ENCODE data around the gene LGI4. TPM values are rescaled to one million over a fixed set of nuclear protein-coding genes. Genes with fewer than 3 reads are reported as not detected.

LGI4 gene
- total RNA-seq, 1 donor from 2014 or later = 8.9 TPM

DNA sequence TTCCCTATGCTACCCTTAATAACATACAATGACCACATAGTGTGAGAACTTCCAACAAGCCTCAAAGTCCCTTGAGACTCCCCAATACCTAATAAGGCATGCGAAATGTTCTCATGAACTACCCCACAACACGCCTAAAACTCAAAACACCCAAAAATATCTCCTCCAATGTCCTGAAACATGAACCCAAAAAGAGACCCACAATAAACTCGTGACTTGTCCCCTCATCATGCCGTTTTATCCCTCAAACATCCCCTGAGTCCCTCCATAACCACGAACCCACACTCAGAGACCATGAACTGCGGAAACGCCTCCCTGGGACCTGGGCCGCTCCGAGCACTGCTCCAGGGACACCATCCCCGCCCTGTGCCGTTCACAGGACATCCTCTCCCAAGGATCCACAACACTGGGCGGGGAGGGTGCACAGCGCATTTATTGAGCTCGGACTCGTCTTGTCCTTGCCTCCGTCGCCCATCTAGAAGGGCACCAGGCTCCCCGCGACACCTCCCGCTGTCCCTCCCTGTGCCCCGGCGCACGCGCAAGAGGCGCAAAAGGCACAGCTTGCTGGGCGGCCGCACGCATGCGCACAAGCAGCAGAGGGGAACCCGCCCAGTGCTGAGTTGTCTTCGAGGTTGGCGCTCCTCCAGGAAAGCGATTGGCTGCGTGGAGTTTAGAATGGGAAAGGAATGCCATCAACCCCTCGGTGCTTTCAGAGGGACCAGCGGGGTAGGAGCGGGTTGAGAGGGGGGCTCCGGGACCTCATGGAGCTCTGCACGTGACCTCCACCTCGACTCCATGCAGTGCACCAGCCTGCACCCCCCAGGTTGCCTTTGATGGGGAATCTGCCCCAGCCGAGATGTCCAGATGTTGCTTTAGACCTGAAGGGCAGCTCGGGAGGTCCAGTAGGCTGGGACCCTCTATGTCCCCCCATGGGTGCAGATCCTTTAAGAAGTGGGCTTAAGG is 10.5 kb downstream of the LGI4 start:
- peak; percentile 93 for DNase-seq (ENCODE audit: low spot score)

DNA sequence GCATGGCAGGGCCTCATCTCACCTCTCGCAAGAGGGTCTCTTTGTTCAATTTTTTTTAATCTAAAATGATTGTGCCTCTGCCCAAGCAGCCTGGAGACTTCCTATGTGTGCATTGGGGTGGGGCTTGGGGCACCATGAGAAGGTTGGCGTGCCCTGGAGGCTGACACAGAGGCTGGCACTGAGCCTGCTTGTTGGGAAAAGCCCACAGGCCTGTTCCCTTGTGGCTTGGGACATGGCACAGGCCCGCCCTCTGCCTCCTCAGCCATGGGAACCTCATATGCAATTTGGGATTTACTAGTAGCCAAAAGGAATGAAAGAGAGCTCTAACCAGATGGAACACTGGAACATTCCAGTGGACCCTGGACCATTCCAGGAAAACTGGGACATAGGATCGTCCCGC is 11.3 kb downstream of the LGI4 start:
- no peak for DNase-seq (ENCODE audit: low spot score)

DNA sequence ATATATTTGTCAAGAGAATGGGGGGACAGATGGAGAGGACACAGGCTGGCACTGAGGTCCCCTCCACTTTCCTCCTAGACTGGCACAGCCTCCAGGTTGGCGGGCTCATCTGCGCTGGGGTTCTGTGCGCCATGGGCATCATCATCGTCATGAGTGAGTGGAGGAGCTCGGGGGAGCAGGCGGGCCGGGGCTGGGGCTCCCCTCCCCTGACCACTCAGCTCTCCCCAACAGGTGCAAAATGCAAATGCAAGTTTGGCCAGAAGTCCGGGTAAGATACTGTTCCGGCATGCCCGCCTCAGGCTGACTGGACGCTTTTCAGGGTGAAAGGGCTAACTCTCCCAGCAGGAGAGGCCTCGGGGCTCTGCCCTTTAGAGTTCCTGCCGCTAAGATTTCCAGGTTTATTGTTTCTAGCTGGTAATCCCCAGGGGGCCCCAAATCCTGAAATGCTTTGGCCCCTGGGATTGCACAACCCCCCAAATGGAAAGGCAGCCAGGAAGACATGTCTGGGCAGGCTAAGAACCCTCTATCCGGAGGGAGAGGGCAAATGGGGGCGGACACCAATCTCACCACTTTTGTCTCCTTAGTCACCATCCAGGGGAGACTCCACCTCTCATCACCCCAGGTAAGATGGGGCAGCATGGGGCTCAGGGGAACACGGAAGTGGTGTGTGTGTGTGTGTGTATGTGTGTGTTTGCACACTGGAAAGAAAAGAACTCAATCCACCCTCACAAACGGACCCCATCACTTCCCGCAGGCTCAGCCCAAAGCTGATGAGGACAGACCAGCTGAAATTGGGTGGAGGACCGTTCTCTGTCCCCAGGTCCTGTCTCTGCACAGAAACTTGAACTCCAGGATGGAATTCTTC is 11.9 kb downstream of the LGI4 start:
- DNase-seq (ENCODE audit: low spot score) = no peak

DNA sequence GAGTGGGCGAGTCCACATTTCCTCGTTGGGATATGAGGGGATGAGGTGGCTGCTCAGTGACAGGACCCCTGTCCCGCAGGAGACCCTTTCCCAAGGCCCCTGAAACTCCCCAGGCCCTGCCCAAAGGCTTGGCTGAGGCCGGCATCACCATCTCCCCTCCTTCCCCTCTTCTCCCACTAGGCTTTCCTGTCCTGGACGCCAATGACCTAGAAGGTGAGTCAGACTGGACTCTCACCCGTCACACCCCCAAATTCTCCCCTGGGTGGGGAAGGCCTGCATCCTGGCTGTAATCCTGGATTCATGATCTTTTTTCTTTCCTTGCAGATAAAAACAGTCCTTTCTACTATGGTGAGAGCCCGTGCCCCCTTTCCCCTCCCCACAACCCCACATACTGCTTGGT is 14.0 kb downstream of the LGI4 start:
- no peak for DNase-seq (ENCODE audit: low spot score)

DNA sequence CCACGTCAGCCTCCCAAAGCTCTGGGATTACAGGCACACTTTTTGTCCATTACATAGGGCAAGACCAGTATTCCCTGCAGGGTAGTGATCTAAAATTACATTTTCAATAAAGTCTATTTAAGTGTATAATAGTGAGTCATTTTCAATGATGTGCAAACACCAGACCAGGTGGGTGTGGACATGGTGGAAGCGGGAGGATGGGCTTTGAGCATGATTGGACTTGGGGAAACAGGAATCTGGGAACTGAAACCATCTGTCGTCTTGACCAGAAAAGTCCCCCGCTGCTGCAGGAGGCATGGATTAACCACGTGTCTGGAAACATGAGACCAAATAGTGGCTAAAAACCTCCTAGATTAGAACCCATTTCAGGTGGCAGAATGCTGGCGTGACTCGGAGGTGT is 14.4 kb downstream of the LGI4 start:
- DNase-seq (ENCODE audit: low spot score) = no peak

DNA sequence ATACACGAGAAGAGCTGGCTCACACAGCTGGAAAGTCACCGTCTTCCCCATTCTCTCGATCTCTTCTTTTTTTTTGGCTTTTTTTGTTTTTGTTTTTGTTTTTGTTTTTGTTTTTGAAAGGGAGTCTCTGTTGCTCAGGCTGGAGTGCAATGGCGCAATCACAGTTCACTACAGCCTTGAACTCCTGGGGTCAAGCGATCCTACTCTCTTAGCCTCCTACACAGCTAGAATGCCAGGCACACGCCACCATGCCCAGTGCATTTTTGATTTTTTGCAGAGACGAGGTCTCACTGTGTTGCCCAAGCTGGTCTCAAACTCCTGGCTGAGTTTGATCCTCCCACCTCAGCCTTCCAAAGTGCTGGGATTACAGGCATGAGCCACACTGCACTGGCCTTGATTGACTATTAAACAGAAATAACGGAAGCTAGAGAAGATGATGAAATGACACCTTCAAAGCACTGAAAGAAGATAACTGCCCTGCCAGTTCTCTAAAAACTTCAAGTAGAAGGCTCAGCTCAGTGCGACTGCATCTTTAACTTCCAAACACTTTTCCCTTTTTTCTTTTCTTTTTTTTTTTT is 15.2 kb downstream of the LGI4 start:
- DNase-seq (ENCODE audit: low spot score) = no peak

DNA sequence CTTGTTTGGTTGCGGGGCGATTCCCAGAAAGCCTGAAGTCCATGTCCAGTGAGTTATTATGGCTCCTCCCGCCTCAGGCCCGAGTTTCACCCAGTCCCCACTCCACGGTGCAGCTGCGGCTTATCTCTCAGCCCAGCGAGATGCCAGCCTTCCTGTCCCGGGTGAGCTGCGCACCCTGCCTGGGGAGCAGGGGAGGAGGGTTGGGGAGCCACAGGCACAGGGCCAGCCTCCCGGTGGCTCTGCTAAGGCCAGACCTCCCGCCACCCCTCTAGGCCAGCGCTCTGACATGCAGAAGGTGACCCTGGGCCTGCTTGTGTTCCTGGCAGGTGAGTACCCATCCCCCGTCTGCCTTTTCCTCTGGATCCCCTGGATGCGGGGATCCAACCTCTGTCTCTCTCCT is 15.8 kb downstream of the LGI4 start:
- DNase-seq (ENCODE audit: low spot score) = no peak

DNA sequence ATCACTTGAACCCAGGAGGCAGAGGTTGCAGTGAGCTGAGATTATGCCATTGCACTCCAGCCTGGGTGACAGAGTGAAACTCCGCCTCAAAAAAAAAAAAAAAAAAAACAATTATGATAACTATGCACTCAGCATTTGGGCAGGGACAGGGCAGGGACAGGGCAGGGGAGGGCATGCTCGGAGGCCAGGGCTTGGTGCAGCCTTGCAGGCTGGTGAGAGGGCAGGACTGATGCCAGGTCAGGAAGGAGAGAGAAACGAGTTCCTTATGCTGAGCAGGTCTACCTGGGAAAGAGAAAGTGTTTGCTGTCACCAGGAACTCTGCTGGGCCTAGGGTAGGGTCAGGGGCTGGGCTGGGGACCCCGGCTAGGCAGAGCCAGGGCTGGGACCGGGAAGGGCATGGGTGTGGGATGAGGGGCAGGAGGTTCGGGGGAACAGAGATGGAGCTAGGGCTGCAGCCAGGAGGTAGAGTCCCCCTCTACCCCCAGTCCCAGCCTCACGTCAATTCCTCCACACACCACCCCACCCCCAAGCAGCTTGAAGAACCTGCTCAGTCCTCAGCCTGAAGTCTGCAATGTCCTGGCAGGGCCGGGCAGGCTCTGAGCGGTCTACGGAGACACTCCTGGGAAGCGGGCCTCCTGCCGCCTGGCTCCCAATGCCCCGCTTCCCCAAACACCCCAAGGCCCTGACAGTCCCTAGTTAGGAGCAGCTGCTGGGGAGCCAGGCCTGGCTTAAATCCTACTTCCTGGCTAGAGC is 16.4 kb downstream of the LGI4 start:
- no peak for DNase-seq (ENCODE audit: low spot score)

DNA sequence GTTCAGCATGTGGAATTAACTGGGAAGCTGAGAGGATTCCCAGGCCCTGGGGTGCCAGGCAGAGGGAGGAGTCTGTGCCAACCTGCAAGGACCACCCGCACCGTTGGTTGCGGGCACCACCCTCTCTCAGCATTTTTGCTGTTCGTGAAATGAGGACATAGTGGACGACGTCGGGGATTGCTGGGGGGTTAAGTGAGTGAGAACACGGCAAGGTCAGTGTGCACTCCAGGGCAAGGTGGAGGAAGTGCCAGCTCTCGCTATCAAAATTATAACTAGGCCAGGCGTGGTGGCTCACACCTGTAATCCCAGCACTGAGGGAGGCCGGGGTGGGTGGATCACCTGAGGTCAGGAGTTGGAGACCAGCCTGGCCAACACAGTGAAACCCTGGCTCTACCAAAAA is 17.1 kb downstream of the LGI4 start:
- DNase-seq (ENCODE audit: low spot score) = no peak

DNA sequence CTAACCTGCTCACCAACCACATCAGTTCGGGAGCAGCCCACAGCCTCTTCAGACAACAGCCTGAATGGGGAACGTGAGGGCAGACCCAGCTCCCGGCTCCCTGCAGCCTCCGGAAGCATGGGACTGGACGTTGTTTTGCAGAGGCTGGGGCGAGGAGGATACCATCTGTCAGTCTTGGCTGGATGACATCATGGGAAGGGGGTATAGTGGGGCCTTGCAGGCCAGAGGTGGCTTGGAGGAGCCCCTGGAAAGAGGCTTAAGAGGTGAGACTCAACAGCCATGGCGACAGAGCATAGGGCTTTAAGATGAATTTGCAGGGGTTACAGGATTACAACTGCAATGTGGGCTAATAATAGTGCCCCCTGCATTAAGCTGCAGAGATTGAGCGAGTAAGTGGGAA is 17.7 kb downstream of the LGI4 start:
- no peak for DNase-seq (ENCODE audit: low spot score)

DNA sequence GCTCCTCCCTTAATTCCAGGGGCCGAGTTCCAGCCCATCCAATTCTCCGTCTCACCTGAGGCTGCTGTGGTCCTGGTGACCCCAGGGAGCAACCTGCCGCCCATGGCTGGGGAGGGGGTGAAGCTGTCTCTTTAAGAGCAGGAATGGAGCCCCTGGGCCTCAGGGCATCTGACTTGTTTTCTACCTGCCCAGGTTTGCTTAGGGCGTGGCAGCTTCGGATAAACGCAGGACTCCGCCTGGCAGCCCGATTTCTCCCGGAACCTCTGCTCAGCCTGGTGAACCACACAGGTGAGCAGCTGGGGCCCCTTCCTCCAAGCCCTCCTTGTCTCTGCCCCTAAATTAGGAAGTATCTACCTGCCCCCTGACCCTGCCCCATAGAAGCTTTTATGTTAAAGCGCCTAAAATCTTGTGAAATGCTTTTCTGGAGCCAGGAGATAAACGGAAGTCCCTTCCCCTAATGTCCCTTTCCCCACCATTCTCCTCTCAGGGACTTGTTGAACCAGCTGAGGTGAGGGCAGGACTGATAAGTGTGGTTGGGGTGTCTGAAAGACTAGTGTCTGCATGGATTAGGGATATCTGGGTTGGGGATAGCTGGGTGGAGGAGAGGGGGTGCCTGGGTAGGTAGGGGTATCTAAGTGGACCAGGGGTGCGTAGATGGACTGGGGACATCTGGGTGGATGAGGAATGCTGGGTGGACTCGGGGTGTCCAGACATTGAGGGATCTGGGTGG is 18.6 kb downstream of the LGI4 start:
- peak; percentile 56 for DNase-seq (ENCODE audit: low spot score)

DNA sequence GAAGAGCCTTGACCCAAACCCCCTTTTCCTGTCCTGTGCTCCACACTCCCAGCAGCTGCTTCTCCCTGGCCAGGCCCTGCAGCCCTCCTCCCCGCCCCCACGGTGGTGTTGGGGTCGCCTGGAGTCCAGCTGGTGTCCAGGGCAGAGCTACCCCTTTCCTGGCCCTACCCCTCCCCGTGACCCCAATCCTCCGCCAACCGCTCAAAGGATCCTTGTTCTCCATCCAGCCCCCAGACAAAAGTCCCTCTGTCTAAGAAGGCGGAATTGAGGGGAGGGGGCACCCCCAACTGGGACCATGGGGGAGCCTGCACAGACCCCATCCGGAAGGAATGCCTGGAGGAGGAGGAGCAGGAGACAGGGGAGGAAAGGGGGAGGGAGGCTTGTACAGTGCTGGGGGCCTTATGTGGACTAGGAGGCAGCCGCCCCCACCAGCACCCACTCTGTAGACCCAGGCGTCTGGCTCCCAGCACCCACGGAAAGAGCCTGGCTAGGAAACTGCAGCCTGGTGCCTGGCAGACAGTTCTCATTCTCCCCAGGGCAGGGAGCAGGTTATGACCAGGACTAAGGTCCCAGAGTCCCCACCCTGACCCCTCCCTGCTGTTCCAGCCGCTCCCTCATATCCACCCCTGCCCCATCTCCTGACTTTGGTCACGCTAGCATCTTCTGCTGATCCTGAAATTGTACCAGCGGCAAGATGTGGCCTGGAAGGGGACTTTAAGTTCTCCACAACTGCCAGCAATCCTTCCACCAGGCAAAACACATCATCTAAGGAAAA is 19.5 kb downstream of the LGI4 start, which contains the start of gene FXYD3:
Gene FXYD3, plus strand, starts transcription at position 647 of the 775 bp plus-strand sequence. CDS start 3,554 bp downstream, outside the sequence.
- no peak for DNase-seq (ENCODE audit: low spot score)

DNA sequence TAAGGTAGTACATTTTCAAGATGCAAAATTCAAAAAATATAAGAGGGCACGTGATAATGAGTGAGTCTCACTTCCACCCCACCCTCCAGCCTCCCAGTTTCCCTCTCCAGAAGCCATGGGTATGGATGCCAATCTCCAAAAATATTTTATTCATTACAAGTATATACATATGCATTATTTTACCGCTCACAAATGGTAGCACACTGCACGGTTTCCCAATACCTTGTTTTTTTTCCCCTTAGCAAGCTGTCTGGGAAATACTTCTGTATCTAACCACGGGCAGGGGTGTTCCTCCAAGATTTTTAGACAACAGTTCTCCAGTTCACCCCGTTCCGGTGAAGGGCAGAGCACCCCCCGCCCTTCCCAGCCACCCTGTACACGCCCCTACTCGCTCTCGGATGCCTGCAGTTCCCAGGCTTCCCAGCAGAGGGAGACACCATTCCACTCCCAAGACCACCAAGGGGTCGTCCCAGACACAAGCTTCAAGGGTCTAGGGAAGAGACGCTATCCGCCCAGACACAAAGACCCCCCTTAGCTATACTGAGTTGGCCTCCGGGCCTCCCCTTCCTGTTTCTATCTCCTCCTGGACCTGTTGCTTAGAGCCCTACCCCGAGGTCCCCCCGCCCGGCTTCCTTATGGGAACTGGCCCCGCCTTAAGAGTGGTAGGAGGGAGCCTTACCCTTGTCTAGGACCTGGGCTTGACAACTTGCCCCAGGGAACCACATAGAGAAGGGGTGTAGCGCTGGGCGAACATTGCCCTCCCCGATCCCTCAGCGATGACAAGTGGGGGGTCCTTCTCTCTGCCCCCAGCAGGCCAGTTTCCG is 20.3 kb downstream of the LGI4 start:
- DNase-seq (ENCODE audit: low spot score) = peak; percentile 59

DNA sequence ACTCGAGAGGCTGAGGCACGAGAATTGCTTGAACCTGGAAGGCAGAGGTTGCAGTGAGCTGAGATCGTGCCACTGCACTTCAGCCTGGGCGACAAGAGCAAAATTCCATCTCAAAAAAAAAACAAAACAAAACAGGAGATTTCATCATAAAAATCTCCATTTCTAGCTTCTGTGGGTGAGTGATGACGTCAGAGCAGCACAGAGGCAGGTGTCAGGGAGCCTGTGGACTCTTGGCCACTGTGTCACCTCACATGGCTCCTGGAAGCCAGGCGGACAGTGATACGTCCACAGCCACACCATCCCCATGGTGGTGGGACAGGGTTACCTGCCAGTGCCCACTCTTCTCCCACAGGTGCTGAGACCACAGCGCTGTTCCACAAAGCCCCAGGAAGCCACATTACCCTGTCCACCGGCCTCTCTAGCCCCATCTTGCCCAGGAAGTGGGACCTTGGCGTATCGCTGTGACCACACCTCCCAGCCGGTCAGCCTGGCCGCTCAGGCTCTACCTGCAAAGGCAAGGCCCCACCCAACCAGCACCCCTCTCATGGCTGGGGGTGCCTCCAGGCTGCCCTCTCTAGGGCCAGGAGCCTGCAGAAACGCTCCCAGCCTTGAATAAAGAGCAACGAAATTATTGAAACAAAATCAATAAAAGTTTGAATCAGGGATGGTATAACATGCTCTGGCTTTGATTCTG is 21.7 kb downstream of the LGI4 start:
- DNase-seq (ENCODE audit: low spot score) = no peak

DNA sequence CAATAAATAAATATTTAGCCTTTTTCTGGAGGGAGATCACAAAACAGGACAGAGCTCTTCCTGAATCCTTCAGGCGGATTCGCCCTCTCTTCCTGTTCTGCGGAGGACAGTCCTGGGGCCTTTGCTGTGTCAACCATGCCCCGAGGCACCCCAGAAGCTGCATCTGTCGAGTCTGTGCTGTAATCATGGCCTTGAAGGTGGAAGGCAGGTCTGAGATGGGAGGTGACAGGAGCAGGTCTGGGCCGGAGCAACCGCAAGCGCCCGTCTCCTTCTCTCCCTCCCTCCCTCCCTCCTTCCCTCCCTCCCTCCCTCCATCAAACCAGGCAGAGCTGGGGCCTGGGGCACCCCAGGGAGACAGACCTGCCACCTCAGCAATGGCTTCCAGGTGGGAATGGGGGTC is 23.9 kb downstream of the LGI4 start:
- no peak for DNase-seq (ENCODE audit: low spot score)

DNA sequence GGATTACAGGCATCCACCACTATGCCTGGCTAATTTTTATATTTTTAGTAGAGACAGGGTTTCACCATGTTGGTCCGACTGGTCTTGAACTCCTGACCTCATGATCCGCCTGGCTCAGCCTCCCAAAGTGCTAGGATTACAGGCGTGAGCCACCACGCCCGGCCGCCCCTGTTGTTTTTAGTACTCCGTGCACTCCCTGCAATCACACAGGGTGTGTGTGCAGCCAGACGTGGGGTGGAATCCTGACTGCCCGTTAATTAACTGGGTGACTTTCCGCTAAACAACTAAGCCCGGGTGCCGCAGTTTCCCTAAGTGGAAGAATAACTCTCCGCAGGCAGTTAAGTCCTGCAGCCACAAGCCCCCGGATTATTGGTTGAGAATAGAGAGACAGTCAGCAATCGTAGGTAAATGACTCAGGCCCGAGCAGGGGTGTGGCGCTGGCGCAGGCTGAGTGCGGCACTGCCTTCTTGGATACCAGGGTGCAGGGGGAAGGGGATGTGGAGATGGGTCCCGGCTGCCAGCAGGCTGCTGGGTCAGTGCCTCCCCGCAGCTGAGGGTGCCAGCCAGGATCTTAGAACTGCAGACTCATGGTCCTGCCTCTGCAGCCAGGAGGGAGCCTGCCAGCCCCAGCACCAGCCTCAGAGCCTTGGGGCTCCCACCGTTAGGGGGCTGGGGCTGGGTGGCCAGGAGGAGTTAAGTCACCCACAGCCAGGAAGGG is 25.3 kb downstream of the LGI4 start:
- DNase-seq (ENCODE audit: low spot score) = no peak

DNA sequence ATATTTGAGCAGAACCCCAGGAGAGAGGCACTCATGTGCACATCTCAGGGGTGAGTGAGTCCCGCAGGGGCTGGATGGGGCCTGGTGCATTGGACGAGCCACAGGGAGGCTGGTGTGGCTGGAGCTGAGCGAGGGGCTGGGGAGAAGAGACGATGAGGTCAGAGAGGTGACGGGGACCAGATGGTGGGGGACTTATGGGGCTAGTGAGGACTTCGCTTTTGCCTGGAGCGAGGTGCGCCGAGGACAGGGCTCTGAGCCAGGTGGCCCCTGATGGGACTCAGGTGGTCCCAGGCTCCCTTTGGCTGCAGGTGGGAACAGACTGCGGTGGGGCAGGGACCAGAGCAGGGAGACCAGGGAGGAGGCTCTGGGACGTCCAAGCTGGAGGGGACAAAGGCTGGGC is 26.1 kb downstream of the LGI4 start:
- no peak for DNase-seq (ENCODE audit: low spot score)

DNA sequence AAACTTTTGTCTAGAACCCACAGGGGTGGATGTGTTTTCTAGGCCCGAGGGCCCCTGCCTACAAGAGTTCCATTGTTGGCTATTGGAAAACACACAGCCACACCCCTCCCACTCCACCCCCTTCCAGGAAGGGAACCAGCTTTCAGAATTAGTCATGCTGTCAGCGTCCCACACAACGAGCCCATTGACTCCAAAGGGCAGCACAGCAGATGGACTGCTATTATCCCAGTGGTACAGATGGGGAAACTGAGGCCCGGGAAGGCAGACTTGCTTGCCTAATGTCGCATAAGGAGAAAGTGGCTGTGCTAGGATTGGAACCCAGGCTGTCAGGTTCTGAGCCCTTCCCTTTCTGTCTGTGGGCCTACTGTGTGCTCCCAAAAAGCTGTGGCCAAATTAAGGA is 27.3 kb downstream of the LGI4 start:
- peak; percentile 51 for DNase-seq (ENCODE audit: low spot score)

Measured in mucosa of gallbladder (tissue), 1 donor.